H9 (cell line): ENCODE results near the gene SAP25. TPM values are rescaled to one million over a fixed set of nuclear protein-coding genes. Genes with fewer than 3 reads are reported as not detected.

Source experiments
- DNase-seq: peaks from one replicate; pipeline ENCODE4 v3.0.0-alpha.2; 2017
- H2AFZ ChIP-seq: one replicate; pipeline ENCODE4 v1.6.1; 2013; ENCODE audit warnings: mild to moderate bottlenecking, low read length, control low read depth, moderate library complexity
- H2AK5ac ChIP-seq: 2 replicates; pipeline ENCODE4 v1.6.1; 2013; ENCODE audit warnings: low read length, control low read depth, mixed read lengths; ENCODE audit not compliant: insufficient read length
- H2BK120ac ChIP-seq: one replicate; pipeline ENCODE4 v1.6.1; 2013; ENCODE audit warnings: low read depth, mild to moderate bottlenecking, low read length, control low read depth, inconsistent platforms; ENCODE audit not compliant: poor library complexity, severe bottlenecking
- H2BK12ac ChIP-seq: 2 replicates; pipeline ENCODE4 v1.6.1; 2013; ENCODE audit warnings: low read length, control low read depth, mixed read lengths, low read depth; ENCODE audit not compliant: insufficient read length
- H2BK15ac ChIP-seq: 2 replicates; pipeline ENCODE4 v1.6.1; 2013; ENCODE audit warnings: low read depth, low read length, control low read depth
- H2BK20ac ChIP-seq: one replicate; pipeline ENCODE4 v1.6.1; 2013; ENCODE audit warnings: low read depth, mild to moderate bottlenecking, low read length, control low read depth, inconsistent platforms; ENCODE audit not compliant: poor library complexity, severe bottlenecking
- H2BK5ac ChIP-seq: 2 replicates; pipeline ENCODE4 v1.6.1; 2013; ENCODE audit warnings: low read length, control low read depth, mixed read lengths; ENCODE audit not compliant: insufficient read length
- H3K14ac ChIP-seq: 2 replicates; pipeline ENCODE4 v1.6.1; 2013; ENCODE audit warnings: low read length, control low read depth; ENCODE audit not compliant: insufficient read depth
- H3K18ac ChIP-seq: 2 replicates; pipeline ENCODE4 v1.6.1; 2013; ENCODE audit warnings: low read depth, mild to moderate bottlenecking, mixed read lengths, low read length, control low read depth; ENCODE audit not compliant: insufficient read length
- H3K23ac ChIP-seq: 2 replicates; pipeline ENCODE4 v1.6.1; 2013; ENCODE audit warnings: low read length, control low read depth, mixed read lengths, low read depth; ENCODE audit not compliant: insufficient read length
- H3K23me2 ChIP-seq: 2 replicates; pipeline ENCODE4 v1.6.1; 2013; ENCODE audit warnings: low read depth, mild to moderate bottlenecking, mixed read lengths, low read length, control low read depth; ENCODE audit not compliant: insufficient read length, poor library complexity, severe bottlenecking
- H3K27ac ChIP-seq: 2 replicates; pipeline ENCODE4 v1.5.1; 2013; ENCODE audit warnings: low read length, control low read depth, mixed read lengths, low read depth; ENCODE audit not compliant: insufficient read length
- H3K27me3 ChIP-seq: 2 replicates; pipeline ENCODE4 v1.6.1; 2013; ENCODE audit warnings: low read length, control low read depth, inconsistent platforms; ENCODE audit not compliant: insufficient read depth
- H3K4ac ChIP-seq: 2 replicates; pipeline ENCODE4 v1.6.1; 2013; ENCODE audit warnings: low read depth, mild to moderate bottlenecking, control low read depth, inconsistent platforms, low read length, moderate library complexity
- H3K4me1 ChIP-seq: 2 replicates; pipeline ENCODE4 v1.6.1; 2013; ENCODE audit warnings: low read length, control low read depth, inconsistent platforms; ENCODE audit not compliant: insufficient read depth
- H3K4me2 ChIP-seq: 2 replicates; pipeline ENCODE4 v1.6.1; 2013; ENCODE audit warnings: low read length, control low read depth, mixed read lengths; ENCODE audit not compliant: insufficient read length, insufficient read depth
- H3K56ac ChIP-seq: 2 replicates; pipeline ENCODE4 v1.6.1; 2013; ENCODE audit warnings: low read depth, mild to moderate bottlenecking, mixed read lengths, low read length, control low read depth; ENCODE audit not compliant: insufficient read length
- H3K79me1 ChIP-seq: 2 replicates; pipeline ENCODE4 v1.6.1; 2013; ENCODE audit warnings: low read depth, mild to moderate bottlenecking, moderate library complexity, low read length, control low read depth, inconsistent platforms; ENCODE audit not compliant: insufficient read depth, poor library complexity, severe bottlenecking
- H3K79me2 ChIP-seq: 2 replicates; pipeline ENCODE4 v1.6.1; 2013; ENCODE audit warnings: low read length, control low read depth, inconsistent platforms; ENCODE audit not compliant: insufficient read depth
- H3K9ac ChIP-seq: 2 replicates; pipeline ENCODE4 v1.6.1; 2013; ENCODE audit warnings: low read length, control low read depth, mixed read lengths; ENCODE audit not compliant: insufficient read length; ENCODE audit errors: extremely low read depth
- H3K9me3 ChIP-seq: one replicate; pipeline ENCODE4 v1.6.1; 2013; ENCODE audit warnings: low read depth, low read length, inconsistent platforms; ENCODE audit not compliant: control insufficient read depth
- H3T11ph ChIP-seq: one replicate; pipeline ENCODE4 v1.6.1; 2013; ENCODE audit warnings: mild to moderate bottlenecking, low read length, control low read depth, inconsistent platforms
- H4K20me1 ChIP-seq: one replicate; pipeline ENCODE4 v1.6.1; 2013; ENCODE audit not compliant: control insufficient read depth, insufficient read length, insufficient read depth
- H4K5ac ChIP-seq: 2 replicates; pipeline ENCODE4 v1.6.1; 2013; ENCODE audit warnings: low read depth, mild to moderate bottlenecking, mixed read lengths, low read length, control low read depth; ENCODE audit not compliant: insufficient read length
- H4K8ac ChIP-seq: replicated peaks from 2 replicates; pipeline ENCODE4 v1.6.1; 2013; ENCODE audit warnings: low read length, control low read depth, mixed read lengths, low read depth; ENCODE audit not compliant: insufficient read length
- H4K91ac ChIP-seq: 2 replicates; pipeline ENCODE4 v1.6.1; 2013; ENCODE audit warnings: low read depth, mild to moderate bottlenecking, moderate library complexity, mixed read lengths, low read length, control low read depth; ENCODE audit not compliant: insufficient read length
- H3K27ac Mint-ChIP-seq, 3 experiments: 2 replicates in 2 of 3; 3 replicates in 1 of 3; pipeline ENCODE4 v1.8.0; 2020 to 2021; ENCODE audit warnings: mixed read lengths in 3 of 3, mild to moderate bottlenecking in 1 of 3, moderate library complexity in 1 of 3
- H3K27me3 Mint-ChIP-seq: 2 replicates; pipeline ENCODE4 v1.8.0; 2021; ENCODE audit warnings: low read depth, mild to moderate bottlenecking, moderate library complexity, mixed read lengths
- H3K36me3 Mint-ChIP-seq, 3 experiments: 2 replicates in 2 of 3; 3 replicates in 1 of 3; pipeline ENCODE4 v1.8.0; 2020 to 2021; ENCODE audit warnings: low read depth in 3 of 3, mixed read lengths in 3 of 3; ENCODE audit not compliant: insufficient read depth in 1 of 3
- H3K4me1 Mint-ChIP-seq, 2 experiments: 2 replicates each; pipeline ENCODE4 v1.8.0; 2020; ENCODE audit warnings: mixed read lengths in 2 of 2
- H3K4me3 Mint-ChIP-seq, 2 experiments: 2 replicates in 1 of 2; 3 replicates in 1 of 2; pipeline ENCODE4 v1.8.0; 2020 to 2021; ENCODE audit warnings: mild to moderate bottlenecking in 2 of 2, mixed read lengths in 2 of 2, moderate library complexity in 1 of 2
- H3K9me3 Mint-ChIP-seq, 2 experiments: 2 replicates in 1 of 2; 3 replicates in 1 of 2; pipeline ENCODE4 v1.8.0; 2020; ENCODE audit warnings: mild to moderate bottlenecking in 2 of 2, mixed read lengths in 2 of 2, moderate library complexity in 1 of 2
- WGBS: extraction: QIAGEN DNeasy Blood & Tissue Kit; methylation state at CpG from one replicate; pipeline ENCODE4 v1.1.7; 2013; ENCODE audit warnings: missing lambda C conversion rate, low lambda C conversion rate, mixed read lengths; ENCODE audit not compliant: insufficient read length; ENCODE audit errors: extremely low coverage; 5-methylcytosine and 5-hydroxymethylcytosine counted together
- total RNA-seq: library from RNA; stranded (reverse); gene quantifications from 2 replicates; pipeline ENCODE4 v1.2.1, GENCODE V29; 2021
- TF ChIP-seq, protein P1 (sequence below): fragments of 200-600 bp; sonication (generic); conservative IDR thresholded peaks from 3 replicates; pipeline ENCODE4 v1.8.0; 2021; ENCODE audit warnings: antibody characterized with exemption, mild to moderate bottlenecking

The SAP25 gene
- total RNA-seq, 1 experiment from 2014 or later, result 4.2 TPM

DNA sequence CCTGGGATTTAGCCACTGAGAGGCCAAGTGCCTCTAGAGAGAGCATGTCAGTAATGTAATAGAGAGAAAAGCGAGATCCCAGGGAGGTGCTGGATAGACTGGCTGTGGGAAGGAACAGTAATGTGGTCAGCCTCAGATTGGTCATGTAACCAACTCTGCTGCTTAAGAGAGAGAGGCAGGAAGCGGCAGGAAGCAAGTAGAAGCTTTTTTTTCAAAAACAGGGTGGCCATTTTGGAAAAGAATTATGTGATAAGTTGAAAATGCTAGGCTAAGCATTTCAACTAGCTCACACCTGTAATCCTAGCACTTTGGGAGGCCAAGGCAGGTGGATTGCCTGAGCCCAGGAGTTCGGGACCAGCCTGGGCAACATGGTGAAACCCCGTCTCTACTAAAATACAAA lies 24.7 kb upstream of the SAP25 start:
- H4K20me1 ChIP-seq, result no peaks in the 10 kb centered on the region
- no peak overlapping the region for H2AK5ac ChIP-seq
- H4K5ac ChIP-seq, result no peak overlapping the region
- H2BK15ac ChIP-seq, result no peak overlapping the region
- H3K27me3 Mint-ChIP-seq, result peaks cover 10% of the 10 kb centered on the region
- no peak for DNase-seq
- H3K18ac ChIP-seq, result no peak overlapping the region
- no peaks in the 10 kb centered on the region for H3K9me3 ChIP-seq
- no peak overlapping the region for H3K27ac Mint-ChIP-seq
- H3K79me1 ChIP-seq, result no peaks in the 10 kb centered on the region
- peaks cover 4% of the 10 kb centered on the region; the same call in 1 of the 2 replicates for H3K4me1 ChIP-seq
- H2BK12ac ChIP-seq, result no peak overlapping the region
- no peak overlapping the region for H4K8ac ChIP-seq
- H3K4me3 Mint-ChIP-seq, result no peak overlapping the region
- H3K14ac ChIP-seq, result no peak overlapping the region
- H3K56ac ChIP-seq, result no peak overlapping the region
- H3K79me2 ChIP-seq, result no peaks in the 10 kb centered on the region
- peaks cover 16% of the 10 kb centered on the region for H3K23me2 ChIP-seq
- no peaks in the 10 kb centered on the region for H3K27me3 ChIP-seq
- H2BK20ac ChIP-seq, result no peak overlapping the region
- no peak overlapping the region for H2AFZ ChIP-seq
- no peak overlapping the region for H3T11ph ChIP-seq
- WGBS, result no CpG with 5 or more reads among the region's 4 CpGs
- no peak overlapping the region for H3K9ac ChIP-seq
- H4K91ac ChIP-seq, result no peak overlapping the region
- no peak overlapping the region for H3K4me2 ChIP-seq
- H3K36me3 Mint-ChIP-seq, result peaks cover 5 to 44% (median 9%) of the 10 kb centered on the region in 3 experiments; a peak in 5 of 7 replicates
- H3K23ac ChIP-seq, result no peak overlapping the region
- TF ChIP-seq, protein P1, sequence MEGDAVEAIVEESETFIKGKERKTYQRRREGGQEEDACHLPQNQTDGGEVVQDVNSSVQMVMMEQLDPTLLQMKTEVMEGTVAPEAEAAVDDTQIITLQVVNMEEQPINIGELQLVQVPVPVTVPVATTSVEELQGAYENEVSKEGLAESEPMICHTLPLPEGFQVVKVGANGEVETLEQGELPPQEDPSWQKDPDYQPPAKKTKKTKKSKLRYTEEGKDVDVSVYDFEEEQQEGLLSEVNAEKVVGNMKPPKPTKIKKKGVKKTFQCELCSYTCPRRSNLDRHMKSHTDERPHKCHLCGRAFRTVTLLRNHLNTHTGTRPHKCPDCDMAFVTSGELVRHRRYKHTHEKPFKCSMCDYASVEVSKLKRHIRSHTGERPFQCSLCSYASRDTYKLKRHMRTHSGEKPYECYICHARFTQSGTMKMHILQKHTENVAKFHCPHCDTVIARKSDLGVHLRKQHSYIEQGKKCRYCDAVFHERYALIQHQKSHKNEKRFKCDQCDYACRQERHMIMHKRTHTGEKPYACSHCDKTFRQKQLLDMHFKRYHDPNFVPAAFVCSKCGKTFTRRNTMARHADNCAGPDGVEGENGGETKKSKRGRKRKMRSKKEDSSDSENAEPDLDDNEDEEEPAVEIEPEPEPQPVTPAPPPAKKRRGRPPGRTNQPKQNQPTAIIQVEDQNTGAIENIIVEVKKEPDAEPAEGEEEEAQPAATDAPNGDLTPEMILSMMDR, result no peak
- no peaks in the 10 kb centered on the region for H3K9me3 Mint-ChIP-seq
- no peak overlapping the region for H2BK120ac ChIP-seq
- H3K4ac ChIP-seq, result no peak overlapping the region
- peaks cover 19 to 27% of the 10 kb centered on the region in 2 experiments for H3K4me1 Mint-ChIP-seq
- H2BK5ac ChIP-seq, result no peak overlapping the region
- H3K27ac ChIP-seq, result no peak overlapping the region
